HepG2 (cell line): Measurements from ENCODE around the gene KIF13A. TPM values are rescaled to one million over a fixed set of nuclear protein-coding genes. Genes with fewer than 3 reads are reported as not detected.

Source experiments
- ATAC-seq: fragments of 200-7000 bp; cut with Tn5 transposase; 3 replicates; pipeline ENCODE4 v1.9.1; 2020; ENCODE audit warnings: mild to moderate bottlenecking, moderate library complexity
- BruUV-seq: library from RNA; stranded (reverse); fragments of 400-500 nt; replicated peaks from 2 replicates; lab custom pipeline; 2021; lab: Mats Ljungman, UMichigan
- CTCF ChIA-PET: fragments of 300-600 bp; formaldehyde crosslinking; extraction: SDS; loops from one replicate; lab custom pipeline; 2021; ENCODE audit warnings: low total read pairs, inconsistent platforms, low intra/inter-chr PET ratio; lab: Yijun Ruan, JAX
- POLR2A ChIA-PET: fragments of 350-600 bp; sonication (Branson Sonifier 250); formaldehyde crosslinking; loops from one replicate; lab custom pipeline; 2020; ENCODE audit warnings: antibody characterized with exemption, inconsistent platforms; lab: Yijun Ruan, JAX
- DNase-seq: peaks from one replicate; pipeline ENCODE4 v3.0.0-alpha.2; 2015; ENCODE audit warnings: low spot score
- FAIRE-seq: peaks from 3 replicates; lab custom pipeline; 2011; peaks lifted over from hg19 to GRCh38; lab: Jason Lieb, UNC
- H2AFZ ChIP-seq: one replicate; pipeline ENCODE4 v1.6.1; 2011; ENCODE audit warnings: low read length, inconsistent platforms
- H3K27ac ChIP-seq: fragments of 300-600 bp; 3 replicates; pipeline ENCODE4 v1.8.0; 2011; ENCODE audit warnings: mixed run types, mild to moderate bottlenecking, mixed read lengths, low read length, inconsistent platforms; ENCODE audit not compliant: insufficient read depth; ENCODE audit errors: extremely low read length
- H3K27me3 ChIP-seq, 2 experiments: fragments of 200-600 bp in 1 of 2; 2 replicates in 1 of 2; 3 replicates in 1 of 2; pipeline versions ENCODE4 v1.6.0 to v1.8.0; 2011; ENCODE audit warnings: low read length in 2 of 2, mild to moderate bottlenecking in 2 of 2, moderate library complexity in 2 of 2, inconsistent platforms in 1 of 2; ENCODE audit not compliant: insufficient read depth in 2 of 2, control insufficient read depth in 1 of 2
- H3K36me3 ChIP-seq, 2 experiments: fragments of 200-600 bp in 1 of 2; replicated peaks in 1 of 2; 2 replicates in 1 of 2; 3 replicates in 1 of 2; pipeline versions ENCODE4 v1.5.1 to v1.8.0; 2011; ENCODE audit warnings: low read length in 2 of 2, inconsistent platforms in 1 of 2; ENCODE audit not compliant: insufficient read depth in 2 of 2, control insufficient read depth in 1 of 2
- H3K4me1 ChIP-seq: 2 replicates; pipeline ENCODE4 v1.5.1; 2012; ENCODE audit warnings: low read length, inconsistent platforms; ENCODE audit not compliant: insufficient read depth
- H3K4me2 ChIP-seq: 2 replicates; pipeline ENCODE4 v1.6.0; 2011; ENCODE audit warnings: low read depth, low read length, inconsistent platforms
- H3K4me3 ChIP-seq, 3 experiments: fragments of 200-600 bp in 1 of 3; sonication (generic), shearing (Covaris generic) in 1 of 3; replicated peaks in 1 of 3; 2 replicates each; pipeline ENCODE4 v1.5.1; 2011 to 2016; ENCODE audit warnings: low read length in 3 of 3, inconsistent platforms in 2 of 3, low read depth in 2 of 3, mild to moderate bottlenecking in 2 of 3, control low read depth in 1 of 3, mixed read lengths in 1 of 3; ENCODE audit not compliant: insufficient read depth in 1 of 3
- H3K79me2 ChIP-seq: one replicate; pipeline ENCODE4 v1.6.1; 2011; ENCODE audit warnings: low read length, inconsistent platforms; ENCODE audit not compliant: insufficient read depth
- H3K9ac ChIP-seq: 2 replicates; pipeline ENCODE4 v1.6.0; 2011; ENCODE audit warnings: mild to moderate bottlenecking, low read depth, low read length, inconsistent platforms; ENCODE audit not compliant: insufficient read depth
- H3K9me3 ChIP-seq: 2 replicates; pipeline ENCODE4 v1.5.1; 2012; ENCODE audit warnings: mild to moderate bottlenecking, low read length
- H4K20me1 ChIP-seq: 2 replicates; pipeline ENCODE4 v1.6.0; 2011; ENCODE audit warnings: inconsistent platforms, mild to moderate bottlenecking, low read length, moderate library complexity; ENCODE audit not compliant: insufficient read depth
- EP300 ChIP-seq, 3 experiments: sonication (generic) in 1 of 3; formaldehyde crosslinking in 1 of 3; IDR thresholded peaks; 2 replicates each; pipeline versions ENCODE4 v1.5.1 to v1.6.1; 2011 to 2020; ENCODE audit warnings: low read depth in 2 of 3, low read length in 2 of 3, borderline replicate concordance in 1 of 3, improper control_type of control experiment in 1 of 3, mild to moderate bottlenecking in 1 of 3, missing genetic modification reagents in 1 of 3, moderate library complexity in 1 of 3
- GTF3A ChIP-seq: sonication (generic); formaldehyde crosslinking; conservative IDR thresholded peaks from 2 replicates; pipeline ENCODE4 v1.4.0; 2020; ENCODE audit warnings: mild to moderate bottlenecking, missing genetic modification reagents
- HNF4G ChIP-seq, 2 experiments: sonication (generic) in 1 of 2; formaldehyde crosslinking in 1 of 2; IDR thresholded peaks; 2 replicates each; pipeline versions ENCODE4 v1.4.0 to v1.6.1; 2011 to 2020; ENCODE audit warnings: borderline replicate concordance in 2 of 2, low read depth in 2 of 2, mild to moderate bottlenecking in 2 of 2, low read length in 1 of 2, missing genetic modification reagents in 1 of 2, moderate library complexity in 1 of 2
- HOMEZ ChIP-seq: IDR thresholded peaks from 2 replicates; pipeline ENCODE4 v1.6.1; 2016; ENCODE audit warnings: low read depth
- SNAPC2 ChIP-seq: sonication (generic); formaldehyde crosslinking; IDR thresholded peaks from 2 replicates; pipeline ENCODE4 v1.8.1; 2022; ENCODE audit warnings: mild to moderate bottlenecking, missing genetic modification reagents
- SSRP1 ChIP-seq: IDR thresholded peaks from 2 replicates; pipeline ENCODE4 v1.6.1; 2016; ENCODE audit warnings: control low read depth
- ZBTB7A ChIP-seq: sonication (generic); formaldehyde crosslinking; IDR thresholded peaks from 2 replicates; pipeline ENCODE4 v1.8.0; 2022; ENCODE audit warnings: mild to moderate bottlenecking, missing genetic modification reagents
- ZMAT3 ChIP-seq: sonication (generic); formaldehyde crosslinking; conservative IDR thresholded peaks from 2 replicates; pipeline ENCODE4 v1.7.0; 2021; ENCODE audit warnings: missing genetic modification reagents
- ZNF460 ChIP-seq: sonication (generic); formaldehyde crosslinking; IDR thresholded peaks from 2 replicates; pipeline ENCODE4 v1.5.1; 2020; ENCODE audit warnings: missing genetic modification reagents, mild to moderate bottlenecking, borderline replicate concordance
- ZNF772 ChIP-seq: sonication (generic); formaldehyde crosslinking; IDR thresholded peaks from 2 replicates; pipeline ENCODE4 v1.5.0; 2020; ENCODE audit warnings: mild to moderate bottlenecking, missing genetic modification reagents
- ZNF883 ChIP-seq: sonication (generic); formaldehyde crosslinking; IDR thresholded peaks from 2 replicates; pipeline ENCODE4 v1.5.1; 2020; ENCODE audit warnings: mild to moderate bottlenecking, missing genetic modification reagents; ENCODE audit errors: not compliant biosample characterization
- WGBS: methylation state at CpG from one replicate; pipeline ENCODE4 v1.1.6; 2017; ENCODE audit warnings: low lambda C conversion rate; 5-methylcytosine and 5-hydroxymethylcytosine counted together
- in situ Hi-C: cut with HindIII; loops from 2 replicates; pipeline ENCODE4 v1.10.0; 2017; ENCODE audit warnings: low pct_unique_long_range_greater_than_20kb; ENCODE audit not compliant: extremely low pct_ligation_motif_present
- intact Hi-C: fragments of 100-400 bp; cut with micrococcal nuclease; formaldehyde crosslinking; loops from one replicate; pipeline ENCODE4 v1.10.0; 2022; ENCODE audit not compliant: unreplicated experiment
- polyA plus RNA-seq, 8 experiments: library from polyadenylated mRNA; depleted of rRNA in 3 of 8; stranded (reverse) in 7 of 8; unstranded in 1 of 8; fragments of >200 nt; fragmentation: Illumina TruSeq in 4 of 8; extraction: Trizol in 4 of 8; gene quantifications; 2 replicates each; pipeline versions ENCODE4 v1.2.1 to v1.2.3, GENCODE V29; 2011 to 2016; ENCODE audit warnings: low read depth in 4 of 8, missing spikeins in 1 of 8, mixed read lengths in 1 of 8; ENCODE audit not compliant: insufficient read depth in 1 of 8
- total RNA-seq, 5 experiments: library from RNA; depleted of rRNA; stranded (reverse); fragments of >200 nt; fragmentation: Illumina TruSeq; extraction: Trizol; gene quantifications; 2 replicates each; pipeline ENCODE4 v1.2.3, GENCODE V29; 2016; ENCODE audit warnings: low read depth in 1 of 5
- TF ChIP-seq, protein P1 (sequence below): sonication (generic); formaldehyde crosslinking; IDR thresholded peaks from 2 replicates; pipeline ENCODE4 v1.4.0; 2020; ENCODE audit warnings: missing genetic modification reagents, borderline replicate concordance

Gene KIF13A
- total and polyA plus RNA-seq, 2 of the 13 experiments (the other 11 are each of a cell fraction or from before 2014, with no cell fraction given), result 21.1 to 37.2 TPM

GRCh38 chr6:17904491-17905120 is 82.8 kb downstream of the KIF13A start (continued):
- TF ChIP-seq, protein P1, sequence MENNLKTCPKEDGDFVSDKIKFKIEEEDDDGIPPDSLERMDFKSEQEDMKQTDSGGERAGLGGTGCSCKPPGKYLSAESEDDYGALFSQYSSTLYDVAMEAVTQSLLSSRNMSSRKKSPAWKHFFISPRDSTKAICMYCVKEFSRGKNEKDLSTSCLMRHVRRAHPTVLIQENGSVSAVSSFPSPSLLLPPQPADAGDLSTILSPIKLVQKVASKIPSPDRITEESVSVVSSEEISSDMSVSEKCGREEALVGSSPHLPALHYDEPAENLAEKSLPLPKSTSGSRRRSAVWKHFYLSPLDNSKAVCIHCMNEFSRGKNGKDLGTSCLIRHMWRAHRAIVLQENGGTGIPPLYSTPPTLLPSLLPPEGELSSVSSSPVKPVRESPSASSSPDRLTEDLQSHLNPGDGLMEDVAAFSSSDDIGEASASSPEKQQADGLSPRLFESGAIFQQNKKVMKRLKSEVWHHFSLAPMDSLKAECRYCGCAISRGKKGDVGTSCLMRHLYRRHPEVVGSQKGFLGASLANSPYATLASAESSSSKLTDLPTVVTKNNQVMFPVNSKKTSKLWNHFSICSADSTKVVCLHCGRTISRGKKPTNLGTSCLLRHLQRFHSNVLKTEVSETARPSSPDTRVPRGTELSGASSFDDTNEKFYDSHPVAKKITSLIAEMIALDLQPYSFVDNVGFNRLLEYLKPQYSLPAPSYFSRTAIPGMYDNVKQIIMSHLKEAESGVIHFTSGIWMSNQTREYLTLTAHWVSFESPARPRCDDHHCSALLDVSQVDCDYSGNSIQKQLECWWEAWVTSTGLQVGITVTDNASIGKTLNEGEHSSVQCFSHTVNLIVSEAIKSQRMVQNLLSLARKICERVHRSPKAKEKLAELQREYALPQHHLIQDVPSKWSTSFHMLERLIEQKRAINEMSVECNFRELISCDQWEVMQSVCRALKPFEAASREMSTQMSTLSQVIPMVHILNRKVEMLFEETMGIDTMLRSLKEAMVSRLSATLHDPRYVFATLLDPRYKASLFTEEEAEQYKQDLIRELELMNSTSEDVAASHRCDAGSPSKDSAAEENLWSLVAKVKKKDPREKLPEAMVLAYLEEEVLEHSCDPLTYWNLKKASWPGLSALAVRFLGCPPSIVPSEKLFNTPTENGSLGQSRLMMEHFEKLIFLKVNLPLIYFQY (CRISPR knock-in tag), result no peak
- TF ChIP-seq GTF3A (CRISPR knock-in tag) (no peak), ZNF772 (CRISPR knock-in tag) (no peak), ZMAT3 (CRISPR knock-in tag) (no peak), ZNF460 (no peak), SNAPC2 (CRISPR knock-in tag) (no peak), ZBTB7A (no peak)

- Histone ChIP-seq H3K9me3 (no peaks in the 10 kb centered on the region), H3K27me3 (no peaks in the 10 kb centered on the region), H3K9ac (no peak overlapping the region), H3K4me3 (no peak overlapping the region), H3K79me2 (peaks cover 3% of the 10 kb centered on the region), H3K4me2 (no peak overlapping the region), H2AFZ (no peak overlapping the region), H3K4me1 (peaks cover 7% of the 10 kb centered on the region), H3K27ac (no peak overlapping the region), H4K20me1 (no peaks in the 10 kb centered on the region; the same call in 1 of the 2 replicates), H3K36me3 (0 out of 5 replicates have a peak, but pooled peaks cover 0 to 1% of the 10 kb centered on the region in 2 experiments)
- TF ChIP-seq EP300 (IDR thresholded peaks at IDR 0.05; ENCODE audit: low read depth in 2 of 2, low read length in 2 of 2), result no peak
- TF ChIP-seq EP300 (CRISPR knock-in tag; IDR thresholded peaks at IDR 0.05; ENCODE audit: borderline replicate concordance), result no peak
- TF ChIP-seq ZNF883 (CRISPR knock-in tag), result no peak
- no peak for TF ChIP-seq HNF4G (IDR thresholded peaks at IDR 0.05; ENCODE audit: borderline replicate concordance, low read depth, low read length)
- no peak for TF ChIP-seq HNF4G (CRISPR knock-in tag; IDR thresholded peaks at IDR 0.05; ENCODE audit: borderline replicate concordance, low read depth)
- no peak for TF ChIP-seq SSRP1 (CRISPR knock-in tag)
- TF ChIP-seq HOMEZ (CRISPR knock-in tag), result no peak
- ChIA-PET CTCF (no interaction called here), POLR2A (no interaction called here)
- ATAC-seq (no peak), FAIRE-seq (no peak), DNase-seq (no peak)
- intact Hi-C loops (no loop called here), in situ Hi-C loops (no loop called here)
- 76% methylated on average over 1 of the region's 1 CpG for WGBS
- no TSS peak for BruUV-seq
Measured at GRCh38 chr6:17902974-17903373, 84.5 kb downstream of the KIF13A start.
